ENCODE results near the gene SGCA.

DNA sequence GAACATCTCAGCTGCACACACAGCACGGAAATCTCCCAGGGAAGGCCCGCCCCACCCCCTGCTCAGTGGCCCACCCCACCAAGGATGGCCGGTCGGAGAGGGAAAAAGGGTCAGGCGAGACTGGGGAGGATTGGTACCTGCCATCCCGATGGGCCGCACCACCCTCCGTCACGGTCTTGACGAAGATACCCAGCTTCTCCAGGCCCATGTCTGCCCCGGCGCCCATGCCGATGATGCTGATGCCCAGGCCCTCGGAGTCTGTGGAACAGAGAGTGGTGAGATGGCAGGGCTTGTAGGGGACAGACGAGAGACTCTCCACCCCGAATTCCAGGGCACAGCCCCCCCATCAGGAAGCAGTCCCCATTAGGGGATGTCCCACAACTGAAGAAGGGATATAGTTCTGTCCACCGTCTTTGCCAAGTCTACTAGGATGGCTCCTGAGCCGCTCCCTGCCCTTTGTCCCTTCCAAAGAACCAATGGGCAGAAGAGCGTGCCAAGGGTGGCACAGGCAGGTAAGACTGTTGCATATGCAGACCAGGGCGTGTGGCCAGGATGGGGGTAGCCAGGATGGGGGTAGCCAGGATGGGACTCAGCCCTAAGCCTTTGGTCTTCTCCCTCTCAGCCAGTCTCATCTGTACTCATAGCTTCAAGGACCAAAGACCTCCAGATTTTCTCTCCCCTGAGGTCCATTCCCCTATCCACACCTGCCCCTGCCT lies 22.2 kb upstream of the SGCA start:
- TF ChIP-seq CTCF (IDR thresholded peaks at IDR 0.05; ENCODE audit: poor library complexity, severe bottlenecking): no peak
- no peak for TF ChIP-seq EP300 (conservative IDR thresholded peaks at IDR 0.05; ENCODE audit: poor library complexity, severe bottlenecking)
- TF ChIP-seq EZH2 (IDR thresholded peaks at IDR 0.05; ENCODE audit: borderline replicate concordance, insufficient read depth, low read length, poor library complexity, severe bottlenecking): no peak
